Liver (tissue), 3 donors: Measurements from ENCODE around the gene TNFAIP8L2.

Experiments
- ATF3 ChIP-seq: IDR thresholded peaks from 2 replicates; pipeline ENCODE4 v1.6.1; 2016; ENCODE audit warnings: antibody characterized with exemption
- CTCF ChIP-seq: fragments of 150-350 bp; IDR thresholded peaks from 2 replicates; pipeline ENCODE4 v1.5.1; 2017; ENCODE audit warnings: improper control_type of control experiment, low read depth, low read length; ENCODE audit not compliant: missing input control
- EGR1 ChIP-seq, 2 donors: IDR thresholded peaks; 2 replicates each; pipeline ENCODE4 v1.6.1; 2016 to 2018; ENCODE audit warnings: antibody characterized with exemption in 2 of 2, low read depth in 2 of 2
- JUND ChIP-seq, 2 donors: IDR thresholded peaks; 2 replicates each; pipeline ENCODE4 v1.6.1; 2016; ENCODE audit warnings: antibody characterized with exemption in 2 of 2
- MAX ChIP-seq: IDR thresholded peaks from 2 replicates; pipeline ENCODE4 v1.6.1; 2016; ENCODE audit warnings: antibody characterized with exemption
- RAD21 ChIP-seq, 2 donors: IDR thresholded peaks; 2 replicates each; pipeline ENCODE4 v1.6.1; 2016; ENCODE audit warnings: antibody characterized with exemption in 2 of 2, mild to moderate bottlenecking in 2 of 2
- YY1 ChIP-seq: IDR thresholded peaks from 2 replicates; pipeline ENCODE4 v1.6.1; 2016; ENCODE audit warnings: antibody characterized with exemption, mild to moderate bottlenecking
- ZBTB33 ChIP-seq: IDR thresholded peaks from 2 replicates; pipeline ENCODE4 v1.6.1; 2016; ENCODE audit warnings: antibody characterized with exemption
- donor health status: healthy.
- donor health status: healthy.

- no peak for TF ChIP-seq CTCF
- no peak for TF ChIP-seq ZBTB33
- no peak for TF ChIP-seq RAD21 (IDR thresholded peaks at IDR 0.05)
- TF ChIP-seq JUND (IDR thresholded peaks at IDR 0.05), result no peak
- no peak for TF ChIP-seq MAX
- no peak for TF ChIP-seq YY1
- no peak for TF ChIP-seq EGR1 (IDR thresholded peaks at IDR 0.05; ENCODE audit: low read depth in 2 of 2)
- no peak for TF ChIP-seq ATF3
Observed at GRCh38 chr1:151156515-151156819, at the start of gene TNFAIP8L2.
